NCI-H226 (cell line): ENCODE results near the gene PSENEN.
"Not testable (repeated sequence)": the region's sequence is repeated elsewhere in the genome, so short reads cannot be mapped to it uniquely, and the experiment has no call there.

Source experiments
- DNase-seq: peaks from one replicate; pipeline ENCODE4 v3.0.0-alpha.2; 2015

Gene PSENEN

GRCh38 chr19:35753634-35754369 is 8.4 kb downstream of the PSENEN start:
- no peak for DNase-seq

- DNase-seq, result no peak
Measured at GRCh38 chr19:35754370-35755130, 9.1 kb downstream of the PSENEN start.

- DNase-seq, result no peak
Measured at GRCh38 chr19:35755131-35755549, 9.7 kb downstream of the PSENEN start.

GRCh38 chr19:35755550-35756376 is 10.3 kb downstream of the PSENEN start:
- DNase-seq, result no peak

GRCh38 chr19:35756377-35757230 is 11.2 kb downstream of the PSENEN start, which contains the start of gene HSPB6:
HSPB6 (minus strand) TSS chr19:35757029; CDS start chr19:35757008, 21 bp downstream.
- no peak for DNase-seq

GRCh38 chr19:35757231-35757748 is 11.8 kb downstream of the PSENEN start:
- DNase-seq, result peak; percentile 89

GRCh38 chr19:35757749-35758608 is 12.5 kb downstream of the PSENEN start, which contains the start of gene PROSER3:
PROSER3 (plus strand) TSS chr19:35758176; CDS start chr19:35758216, 40 bp downstream.
- peak; percentile 99 for DNase-seq

- no peak for DNase-seq
Measured at GRCh38 chr19:35759697-35760096, 14.2 kb downstream of the PSENEN start.

GRCh38 chr19:35760711-35761349 is 15.4 kb downstream of the PSENEN start:
- no peak for DNase-seq

- DNase-seq, result no peak
Measured at GRCh38 chr19:35764432-35765315, 19.2 kb downstream of the PSENEN start.

GRCh38 chr19:35766571-35767104 is 21.2 kb downstream of the PSENEN start:
- no peak for DNase-seq

- DNase-seq, result no peak
Measured at GRCh38 chr19:35767288-35768081, 22.0 kb downstream of the PSENEN start.

- no peak for DNase-seq
Measured at GRCh38 chr19:35768082-35768421, 22.6 kb downstream of the PSENEN start.

GRCh38 chr19:35772362-35772761 is 26.9 kb downstream of the PSENEN start:
- not testable (repeated sequence) for DNase-seq

GRCh38 chr19:35773020-35773806 is 27.8 kb downstream of the PSENEN start:
- DNase-seq, result no peak

GRCh38 chr19:35774274-35775045 is 29.0 kb downstream of the PSENEN start:
- DNase-seq, result no peak

GRCh38 chr19:35775046-35775297 is 29.5 kb downstream of the PSENEN start:
- DNase-seq, result no peak
